ENCODE results near the gene CNTN4.
"Not testable (repeated sequence)": the region's sequence is repeated elsewhere in the genome, so short reads cannot be mapped to it uniquely, and the experiment has no call there.

CNTN4 gene

GRCh38 chr3:2098398-2099027 lies at the start of gene CNTN4:
Gene CNTN4, plus strand, starts transcription at chr3:2098866.
- peak; percentile 24 for TF ChIP-seq CTCF (IDR thresholded peaks at IDR 0.05)
- H3K4me3 ChIP-seq, result peak within 1 kb of the TSS; percentile 73
- DNase-seq (ENCODE audit: low spot score), result peak; percentile 84
- peak within 1 kb of the TSS; percentile 78 to 82 for H3K27ac ChIP-seq

- no peak for DNase-seq (ENCODE audit: low spot score)
- no peak for TF ChIP-seq CTCF (IDR thresholded peaks at IDR 0.05)
- H3K4me3 ChIP-seq, result no peak overlapping the region
- H3K27ac ChIP-seq, result no peak overlapping the region
Observed at GRCh38 chr3:2061360-2061759, 37.3 kb upstream of the CNTN4 start.

GRCh38 chr3:2071531-2071930 lies 27.1 kb upstream of the CNTN4 start:
- no peak for TF ChIP-seq CTCF (IDR thresholded peaks at IDR 0.05)
- DNase-seq (ENCODE audit: low spot score), result no peak
- H3K27ac ChIP-seq, result no peak overlapping the region
- no peak overlapping the region for H3K4me3 ChIP-seq

- TF ChIP-seq CTCF (IDR thresholded peaks at IDR 0.05), result no peak
- DNase-seq (ENCODE audit: low spot score), result no peak
- Histone ChIP-seq H3K27ac (peak overlapping the region; percentile 52 to 76), H3K4me3 (no peak overlapping the region)
Observed at GRCh38 chr3:2078821-2079220, 19.8 kb upstream of the CNTN4 start.

GRCh38 chr3:2082871-2083480 lies 15.7 kb upstream of the CNTN4 start:
- H3K4me3 ChIP-seq, result no peak overlapping the region
- no peak for DNase-seq (ENCODE audit: low spot score)
- TF ChIP-seq CTCF (IDR thresholded peaks at IDR 0.05), result no peak
- no peak overlapping the region for H3K27ac ChIP-seq

GRCh38 chr3:2083558-2083957 lies 15.1 kb upstream of the CNTN4 start:
- DNase-seq (ENCODE audit: low spot score); H3K27ac ChIP-seq; H3K4me3 ChIP-seq: not testable (repeated sequence)

GRCh38 chr3:2090095-2090911 lies 8.4 kb upstream of the CNTN4 start:
- no peak overlapping the region for H3K4me3 ChIP-seq
- no peak for DNase-seq (ENCODE audit: low spot score)
- TF ChIP-seq CTCF (IDR thresholded peaks at IDR 0.05), result no peak
- H3K27ac ChIP-seq, result no peak overlapping the region

Data from coronary artery (tissue), 2 donors.